Stimulated activated CD4-positive, alpha-beta T cell treated with anti-CD3 and anti-CD28 coated beads, Interleukin-2, amount 100 ng/mL, for 48 hours (primary cell): ENCODE data around the gene SPIB.
"Not testable (repeated sequence)": the region's sequence is repeated elsewhere in the genome, so short reads cannot be mapped to it uniquely, and the experiment has no call there.

ENCODE experiments used
- DNase-seq, 2 donors: peaks; one replicate each; pipeline ENCODE4 v3.0.0-alpha.2; 2020

The SPIB gene

GRCh38 chr19:50447750-50448149, 29.0 kb downstream of the SPIB start:
- no peak for DNase-seq

- DNase-seq: no peak
Observed at GRCh38 chr19:50449236-50449899, 30.6 kb downstream of the SPIB start.

GRCh38 chr19:50450369-50451222, 31.9 kb downstream of the SPIB start:
- DNase-seq: no peak

- no peak for DNase-seq
Observed at GRCh38 chr19:50451223-50451534, 32.4 kb downstream of the SPIB start.

GRCh38 chr19:50453243-50453642, 34.5 kb downstream of the SPIB start:
- DNase-seq: no peak

- no peak for DNase-seq
Observed at GRCh38 chr19:50455992-50456391, 37.3 kb downstream of the SPIB start.

- DNase-seq: no peak
Observed at GRCh38 chr19:50457300-50457699, 38.6 kb downstream of the SPIB start.

GRCh38 chr19:50458396-50459066, 39.8 kb downstream of the SPIB start:
- no peak for DNase-seq

- no peak for DNase-seq
Observed at GRCh38 chr19:50459067-50459456, 40.3 kb downstream of the SPIB start.

- DNase-seq: no peak
Observed at GRCh38 chr19:50459638-50460037, 40.9 kb downstream of the SPIB start.

- DNase-seq: no peak
Observed at GRCh38 chr19:50460161-50460765, 41.5 kb downstream of the SPIB start.

GRCh38 chr19:50461066-50461875, 42.5 kb downstream of the SPIB start:
- DNase-seq: peak; percentile 55 to 57

GRCh38 chr19:50462970-50463369, 44.2 kb downstream of the SPIB start:
- no peak for DNase-seq

GRCh38 chr19:50464348-50464747, 45.6 kb downstream of the SPIB start:
- no peak for DNase-seq

GRCh38 chr19:50465000-50465399, 46.3 kb downstream of the SPIB start:
- no peak for DNase-seq

- no peak for DNase-seq
Observed at GRCh38 chr19:50465986-50466705, 47.4 kb downstream of the SPIB start.

GRCh38 chr19:50466706-50467039, 47.9 kb downstream of the SPIB start:
- DNase-seq: no peak

GRCh38 chr19:50467566-50467965, 48.8 kb downstream of the SPIB start:
- no peak for DNase-seq

GRCh38 chr19:50468818-50469217, 50.1 kb downstream of the SPIB start:
- DNase-seq: no peak

- not testable (repeated sequence) for DNase-seq
Observed at GRCh38 chr19:50473336-50473735, 54.6 kb downstream of the SPIB start.

GRCh38 chr19:50475101-50475568, 56.4 kb downstream of the SPIB start:
- DNase-seq: no peak

- DNase-seq: no peak
Observed at GRCh38 chr19:50475736-50476223, 57.0 kb downstream of the SPIB start.
